ENCODE measurements around the gene SIGLEC6.

Gene SIGLEC6

DNA sequence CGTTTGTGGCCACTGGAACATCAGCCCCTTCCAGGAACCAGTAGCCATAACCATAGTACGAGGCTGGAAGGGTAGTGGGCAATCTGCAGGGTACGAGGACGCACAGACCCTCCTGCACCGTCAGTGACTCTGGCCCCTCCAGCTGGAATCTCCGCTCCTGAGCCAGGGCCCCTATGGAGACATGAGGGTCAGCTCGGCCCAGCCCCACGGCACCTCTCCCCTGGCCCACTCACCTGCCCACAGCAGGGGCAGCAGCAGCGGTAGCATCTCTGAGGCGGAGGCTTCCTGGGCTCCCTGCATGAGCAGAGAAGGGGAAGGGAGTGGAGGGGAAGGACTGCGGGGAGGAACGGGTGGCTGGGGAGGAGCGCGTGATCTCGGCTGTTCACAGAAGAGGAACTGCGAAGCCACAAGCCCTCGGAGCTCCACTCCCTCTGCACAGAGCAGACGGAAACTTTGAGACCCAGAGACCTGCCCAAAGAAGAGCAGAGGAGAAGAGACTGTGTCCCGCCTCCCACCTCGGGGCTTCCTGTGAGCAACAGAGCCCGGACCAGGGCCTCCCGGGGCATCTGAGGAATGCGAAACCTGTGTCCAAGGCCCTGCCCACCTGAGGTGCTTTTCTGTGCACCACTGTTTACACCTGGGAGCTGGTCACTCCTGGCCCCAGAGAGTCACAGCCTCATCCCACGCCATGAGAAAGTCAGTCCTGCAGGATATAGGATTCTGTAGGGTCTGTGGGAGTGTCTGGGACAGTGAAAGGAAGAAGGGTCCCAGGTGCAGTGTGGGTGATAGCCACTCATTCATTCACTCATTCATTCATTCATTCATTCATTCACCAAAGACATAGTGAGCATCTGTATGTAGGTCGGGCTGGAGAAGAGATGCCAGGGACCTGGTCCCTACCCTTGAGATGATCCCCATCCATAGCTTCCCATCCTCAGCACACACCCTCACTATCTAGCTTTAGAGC is at the start of gene SIGLEC6:
Gene SIGLEC6, minus strand, starts transcription at position 322 of the 967 bp plus-strand sequence. Its CDS starts 22 bp downstream, at position 300.
- no peak for DNase-seq

DNA sequence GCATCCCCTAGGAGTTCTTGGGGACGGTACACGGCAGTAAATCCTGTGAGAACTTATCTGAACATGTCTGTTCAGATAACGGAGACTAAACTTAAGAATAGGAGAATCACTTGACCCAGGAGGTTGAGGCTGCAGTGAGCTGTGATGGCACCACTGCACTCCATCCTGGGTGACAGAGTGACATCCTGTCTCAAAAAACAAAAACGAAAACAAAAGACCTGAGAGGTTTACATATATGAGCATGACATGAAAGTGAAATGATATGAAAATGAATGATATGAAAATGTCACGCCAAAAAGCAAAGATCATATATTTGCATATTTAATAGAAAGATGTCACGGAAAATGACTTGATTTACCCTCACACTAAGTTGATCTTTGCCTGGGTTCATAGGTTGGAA is 45.4 kb upstream of the SIGLEC6 start:
- no peak for DNase-seq

DNA sequence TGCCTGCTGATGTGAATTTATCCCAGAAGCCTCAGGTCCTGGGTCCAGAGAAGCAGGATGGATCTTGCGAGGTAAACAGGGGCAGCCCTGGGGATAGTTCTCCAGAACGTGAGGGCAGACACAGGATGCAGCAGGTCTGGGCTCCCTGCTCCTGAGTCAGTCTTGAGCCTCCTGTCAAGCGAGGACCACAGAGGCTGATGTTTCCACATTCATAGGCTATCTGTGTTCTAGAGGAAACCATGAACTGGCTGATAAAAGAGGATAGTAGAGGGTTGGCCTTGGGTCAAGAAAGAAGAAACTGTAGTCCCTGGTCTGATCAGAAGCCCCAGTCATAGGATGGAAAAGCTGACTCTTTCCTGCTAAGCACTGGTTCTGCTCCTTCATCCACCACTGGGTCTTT is 41.9 kb upstream of the SIGLEC6 start:
- no peak for DNase-seq

DNA sequence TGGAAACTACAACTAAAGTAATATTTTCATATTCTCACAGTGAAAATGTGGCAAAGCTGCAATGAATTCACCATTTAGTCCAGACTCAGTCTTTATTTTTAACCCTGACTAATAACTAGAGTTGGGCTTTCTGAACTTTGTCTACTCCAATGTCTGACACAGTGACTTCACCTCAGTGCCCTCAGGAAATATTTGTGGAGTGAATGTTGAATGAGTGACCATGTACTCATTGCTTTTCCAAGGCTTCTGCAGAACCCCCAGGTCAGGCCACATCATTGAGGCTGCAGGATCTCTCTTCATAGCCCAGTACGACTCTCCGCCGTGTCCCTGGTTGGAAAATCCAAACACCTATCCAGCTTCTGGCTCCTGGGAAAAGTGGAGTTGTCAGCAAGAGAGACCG is 41.4 kb upstream of the SIGLEC6 start:
- DNase-seq, result no peak

DNA sequence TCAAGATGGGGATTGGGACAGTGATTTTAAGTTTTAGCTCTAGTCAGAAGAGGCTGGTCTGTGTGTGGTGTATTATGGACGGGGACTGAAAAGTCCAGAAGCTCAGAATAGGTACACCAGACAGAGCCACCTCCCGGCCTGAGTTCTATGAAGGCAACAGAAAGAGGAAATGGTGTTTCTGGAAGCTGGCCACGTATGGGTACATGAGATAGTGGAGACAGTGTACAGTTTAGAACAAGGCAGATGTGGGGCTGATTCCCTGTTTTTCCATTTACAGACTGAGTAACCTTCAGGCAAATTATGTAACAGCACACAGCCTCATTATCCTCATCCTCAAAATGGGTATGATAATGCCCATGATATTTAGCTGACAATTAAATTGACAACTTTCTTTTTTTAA is 40.9 kb upstream of the SIGLEC6 start:
- DNase-seq, result no peak

DNA sequence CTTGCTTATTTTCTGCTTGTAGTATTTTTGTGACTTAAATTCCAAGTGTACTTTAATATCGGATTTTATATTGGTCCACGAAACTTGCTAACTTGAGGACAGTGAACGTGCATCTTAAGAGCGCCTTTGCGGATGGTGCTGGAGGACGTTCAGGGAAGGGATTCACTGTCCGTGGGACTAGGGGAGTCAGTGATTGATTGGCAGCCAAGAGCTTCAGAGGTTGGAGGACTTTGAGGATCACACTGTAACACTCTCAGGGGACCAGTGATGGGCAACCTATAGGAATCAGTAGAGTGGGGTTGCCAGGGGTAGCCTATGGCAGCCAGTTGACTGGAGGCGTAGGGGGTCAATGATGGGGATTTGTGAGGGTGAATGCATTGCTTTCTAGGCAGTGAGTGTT is 40.1 kb upstream of the SIGLEC6 start:
- no peak for DNase-seq

DNA sequence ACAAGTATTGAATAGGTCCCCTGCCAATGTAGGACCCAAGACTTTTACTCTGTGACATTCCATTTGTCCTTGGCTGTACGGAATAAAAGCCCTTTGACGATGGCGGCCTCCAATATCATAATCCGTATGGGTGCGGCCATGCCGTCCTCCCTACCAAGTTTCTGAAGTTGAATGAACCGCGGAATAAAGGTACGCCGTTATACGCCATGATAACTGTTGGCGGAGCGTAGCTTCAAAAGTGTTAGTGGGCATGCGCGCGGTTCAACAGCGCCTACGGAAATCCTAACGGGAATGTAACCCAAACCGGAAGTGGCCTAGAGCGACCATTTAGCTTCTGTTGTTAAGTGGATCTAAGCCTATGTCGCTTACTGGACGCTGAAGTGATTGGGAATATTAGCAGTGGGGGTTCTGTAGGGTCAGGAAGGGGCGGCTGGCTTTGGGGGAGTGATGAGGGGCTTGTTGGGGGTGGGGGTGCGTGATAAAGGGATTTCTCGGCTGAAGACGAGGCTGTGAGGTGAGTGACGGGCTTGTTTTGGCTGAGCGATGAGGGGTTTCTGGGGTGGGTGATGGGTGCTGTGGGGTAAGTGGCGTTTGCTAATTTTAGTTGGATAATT is 39.6 kb upstream of the SIGLEC6 start, which contains the start of gene ZNF175:
Gene ZNF175, plus strand, starts transcription at position 322 of the 614 bp plus-strand sequence. CDS start 2,047 bp downstream, outside the sequence.
- peak; percentile 90 for DNase-seq

DNA sequence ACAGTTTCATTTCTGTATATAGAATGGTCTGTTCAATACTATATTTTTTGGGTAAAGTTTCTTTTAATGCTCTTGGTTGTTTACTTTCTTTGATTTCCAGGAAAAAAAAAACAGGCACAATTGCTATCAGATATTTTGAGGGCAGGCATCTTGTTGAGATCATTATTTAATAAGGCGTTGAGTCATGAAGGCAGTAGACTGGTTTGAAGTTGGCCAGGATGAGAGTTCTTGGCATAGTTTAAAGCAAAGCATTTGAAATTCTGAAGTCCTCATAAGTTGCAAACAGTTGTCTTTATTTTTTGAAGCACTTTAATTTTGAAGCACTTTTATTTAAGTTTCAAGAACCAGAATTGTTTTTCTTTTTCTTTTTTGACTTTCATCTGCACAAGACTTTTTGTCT is 37.0 kb upstream of the SIGLEC6 start:
- no peak for DNase-seq

DNA sequence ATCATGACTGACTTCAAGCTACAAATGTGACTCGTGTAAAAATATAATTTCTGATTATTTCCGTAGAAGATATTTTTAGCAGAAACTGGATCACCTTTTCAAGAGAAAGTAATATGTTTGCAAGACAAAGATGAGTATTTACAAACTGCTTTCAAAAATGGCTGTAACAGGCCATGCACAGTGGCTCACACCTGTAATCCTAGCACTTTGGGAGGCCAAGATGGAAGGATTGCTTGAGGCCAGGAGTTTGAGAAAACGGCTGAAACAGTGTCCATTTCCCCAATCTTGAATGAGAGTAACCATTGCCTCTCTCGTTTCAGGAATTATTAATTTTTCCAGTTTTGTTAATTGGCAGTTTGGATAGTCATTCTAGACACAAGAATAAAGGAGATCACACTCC is 36.1 kb upstream of the SIGLEC6 start:
- no peak for DNase-seq

DNA sequence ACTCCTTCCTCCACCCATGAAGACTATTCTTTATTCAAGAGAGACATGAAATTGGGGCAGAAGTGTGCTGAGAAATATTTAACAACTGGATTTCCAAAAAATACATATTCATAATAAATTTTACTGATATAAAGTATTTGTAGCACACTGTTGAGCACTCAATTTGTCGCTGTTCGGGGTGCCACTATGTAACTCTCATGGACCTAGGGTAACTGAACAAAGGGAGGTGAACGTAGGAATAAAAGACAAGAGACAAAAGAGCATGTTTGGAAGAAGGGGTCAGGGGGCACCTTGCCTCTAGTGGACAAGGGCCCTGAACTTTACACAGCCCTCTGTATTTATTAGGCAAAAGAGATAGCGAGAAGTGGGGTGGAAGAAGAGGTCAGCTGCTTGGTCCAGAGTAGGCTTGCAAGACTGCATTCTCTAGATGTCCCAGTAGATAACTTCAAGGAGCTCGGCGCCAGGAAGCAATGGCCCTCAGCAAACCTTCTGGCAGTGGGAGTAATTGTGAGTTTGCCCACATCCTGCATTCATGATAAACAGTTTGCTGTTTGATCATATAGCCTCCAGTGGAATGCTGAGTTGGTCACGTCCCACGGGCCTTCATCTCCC is 35.1 kb upstream of the SIGLEC6 start:
- DNase-seq, result no peak

DNA sequence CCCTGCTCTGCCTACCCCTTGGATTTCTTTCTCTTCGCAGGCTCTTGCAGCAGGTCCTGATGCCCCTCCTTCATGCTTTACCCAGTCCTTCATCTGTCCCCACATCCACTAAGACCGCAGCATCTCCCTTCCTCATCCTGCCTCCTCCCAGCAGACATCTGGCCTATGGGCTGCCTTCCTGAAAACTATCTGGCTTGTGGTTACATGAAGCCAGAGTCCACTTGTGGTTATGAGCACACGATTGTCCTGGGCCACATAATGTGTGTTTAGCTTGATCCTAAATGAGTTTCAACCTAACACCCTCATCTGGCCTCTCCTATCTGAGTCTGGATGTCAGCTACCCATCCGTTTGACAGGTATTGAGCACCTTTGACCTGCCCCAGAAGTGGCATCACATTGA is 34.1 kb upstream of the SIGLEC6 start:
- DNase-seq, result no peak

DNA sequence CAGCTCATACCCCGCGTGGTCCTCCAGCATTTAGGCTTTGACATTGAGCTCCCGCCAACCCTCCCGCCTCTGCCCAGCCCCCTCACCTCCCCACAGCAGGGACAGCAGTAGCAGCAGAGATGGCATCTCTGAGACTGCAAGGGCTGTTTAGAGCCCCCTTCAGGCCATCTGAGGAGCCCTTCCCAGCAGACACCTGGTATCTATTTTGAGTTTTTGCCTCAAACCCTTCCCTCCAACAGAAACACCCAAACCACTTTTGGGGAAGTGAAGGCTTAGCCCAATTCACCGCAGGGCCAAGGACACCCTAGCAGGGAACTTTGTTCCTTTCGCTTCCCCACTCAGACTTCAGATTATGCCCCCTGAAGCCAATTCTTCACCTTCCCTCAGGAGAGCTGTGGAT is 33.3 kb upstream of the SIGLEC6 start:
- DNase-seq, result no peak

DNA sequence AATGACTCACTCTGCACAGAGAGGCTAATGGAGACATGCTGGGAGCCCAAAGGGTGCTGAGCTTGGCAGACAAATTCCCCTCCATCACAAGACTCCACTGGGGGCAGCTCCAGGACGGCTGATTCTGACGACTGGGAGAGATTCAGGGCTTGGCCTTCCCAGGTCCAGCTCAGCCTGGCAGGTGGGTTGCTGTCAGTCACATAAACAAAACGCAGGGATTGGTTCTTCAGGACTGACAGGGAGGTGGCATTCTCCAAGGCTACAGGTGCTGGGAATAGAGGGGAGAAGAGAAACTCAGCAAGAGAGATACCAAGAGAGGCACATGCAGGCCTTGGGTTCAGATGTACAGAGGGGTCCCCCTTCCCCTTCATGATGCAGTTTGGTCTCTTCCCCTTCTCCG is 28.9 kb upstream of the SIGLEC6 start:
- no peak for DNase-seq

DNA sequence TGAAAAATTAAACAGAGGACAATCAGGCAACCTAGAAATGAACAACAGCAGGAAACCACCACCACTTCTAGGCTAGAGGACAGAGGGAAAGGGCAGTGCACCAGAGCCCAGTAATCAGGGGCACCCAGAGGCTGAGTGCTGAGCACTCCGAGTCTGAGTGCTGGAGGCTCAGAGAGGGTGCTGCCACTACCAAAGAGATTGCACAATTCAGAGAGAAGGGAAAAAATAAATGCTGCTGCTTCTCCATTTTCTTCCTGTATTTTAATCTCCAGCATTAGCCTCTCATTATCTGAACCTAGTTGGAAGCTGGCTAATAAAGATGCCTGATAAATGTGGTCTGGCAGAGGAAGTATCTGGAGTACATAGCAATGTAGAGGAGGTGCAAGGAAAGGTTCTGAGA is 27.8 kb upstream of the SIGLEC6 start:
- no peak for DNase-seq

DNA sequence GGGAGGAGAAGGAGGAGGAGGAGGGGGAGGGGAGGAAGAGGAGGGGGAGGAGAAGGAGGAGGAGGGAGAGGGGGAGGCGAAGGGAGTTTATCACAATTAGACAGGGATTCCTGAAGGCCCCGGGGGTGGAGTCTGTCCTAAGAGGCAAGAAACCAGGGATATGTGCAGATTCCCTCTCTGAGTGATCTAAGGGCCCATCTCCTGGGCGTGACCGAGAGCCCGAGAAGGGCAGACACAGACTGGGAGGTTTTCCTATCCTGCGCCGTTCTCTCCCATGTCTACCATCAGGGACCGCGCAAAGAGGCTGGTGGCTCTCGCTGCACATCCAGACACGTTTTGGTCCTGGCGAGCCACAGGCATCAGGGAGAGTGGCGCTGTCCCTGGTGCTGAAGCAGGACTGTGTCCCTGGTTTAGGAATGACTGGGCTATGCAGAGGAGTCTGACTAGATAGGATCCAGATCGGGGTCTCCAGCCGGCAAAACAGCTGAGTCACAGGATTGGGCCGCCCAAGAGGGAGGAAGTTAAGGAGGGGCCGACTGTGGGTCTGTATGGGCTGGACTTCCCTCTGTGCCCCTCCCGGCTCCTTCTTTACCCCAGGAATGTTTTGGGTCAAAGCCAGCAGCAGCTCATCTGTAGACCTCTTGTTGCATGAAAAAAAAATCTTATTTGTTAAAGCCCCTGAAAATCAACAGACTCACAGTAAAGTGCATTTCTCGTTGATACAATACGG is 21.7 kb upstream of the SIGLEC6 start:
- peak; percentile 85 for DNase-seq

DNA sequence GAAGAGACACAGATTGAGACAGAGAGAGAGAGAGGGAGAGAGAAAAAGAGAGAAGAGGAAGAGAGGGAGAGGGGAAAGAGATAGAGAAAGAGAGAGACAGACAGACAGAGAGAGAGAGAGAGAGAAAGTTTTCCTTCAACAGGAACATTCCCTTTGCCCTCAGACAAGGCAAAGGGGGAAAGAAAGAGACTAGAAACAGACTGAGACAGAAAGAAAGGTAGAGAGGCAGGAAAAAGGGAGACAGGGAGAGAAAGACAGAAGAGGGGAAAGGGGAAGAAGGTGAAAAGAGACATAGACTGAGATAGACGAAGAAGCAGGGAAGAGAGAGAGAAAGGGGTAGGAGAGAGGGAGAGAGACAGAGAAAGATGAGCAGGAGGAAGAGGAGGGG is 21.1 kb upstream of the SIGLEC6 start:
- DNase-seq, result no peak

DNA sequence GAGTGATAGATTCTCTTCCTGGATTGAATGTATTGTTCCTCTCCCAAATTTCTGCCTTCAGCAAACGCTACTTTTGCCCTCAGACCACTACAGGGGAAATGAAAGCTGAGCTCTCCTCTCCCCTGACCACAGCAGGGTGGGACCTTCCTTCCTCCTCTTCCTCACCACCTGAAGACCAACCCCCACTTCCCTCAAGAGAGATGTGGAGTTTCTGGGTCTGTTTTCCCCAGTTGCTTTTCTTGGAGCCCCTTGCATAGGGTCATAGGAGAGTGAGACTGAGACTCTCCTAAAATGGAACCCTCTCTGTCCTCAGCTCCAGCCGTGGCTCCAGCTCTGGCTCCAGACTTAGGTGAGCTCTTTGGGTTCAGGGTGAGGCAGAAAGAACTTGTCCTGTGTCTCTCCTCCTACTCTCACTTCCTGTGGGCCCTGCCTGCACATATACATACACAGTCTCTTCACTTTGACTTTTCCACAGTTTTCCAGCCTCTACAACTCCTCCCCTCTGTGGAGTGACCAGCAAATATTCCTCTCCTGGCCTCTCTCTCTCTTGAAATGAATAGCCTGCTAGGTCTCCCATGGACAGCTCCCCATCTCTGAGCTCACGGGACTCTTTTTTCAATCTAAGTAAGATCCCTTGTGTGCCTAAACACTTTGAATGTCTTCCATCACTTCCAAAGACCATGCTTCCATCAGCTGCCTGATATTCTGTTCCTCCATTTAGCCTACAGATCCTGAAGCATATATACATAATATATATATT is 20.4 kb upstream of the SIGLEC6 start:
- DNase-seq, result no peak

DNA sequence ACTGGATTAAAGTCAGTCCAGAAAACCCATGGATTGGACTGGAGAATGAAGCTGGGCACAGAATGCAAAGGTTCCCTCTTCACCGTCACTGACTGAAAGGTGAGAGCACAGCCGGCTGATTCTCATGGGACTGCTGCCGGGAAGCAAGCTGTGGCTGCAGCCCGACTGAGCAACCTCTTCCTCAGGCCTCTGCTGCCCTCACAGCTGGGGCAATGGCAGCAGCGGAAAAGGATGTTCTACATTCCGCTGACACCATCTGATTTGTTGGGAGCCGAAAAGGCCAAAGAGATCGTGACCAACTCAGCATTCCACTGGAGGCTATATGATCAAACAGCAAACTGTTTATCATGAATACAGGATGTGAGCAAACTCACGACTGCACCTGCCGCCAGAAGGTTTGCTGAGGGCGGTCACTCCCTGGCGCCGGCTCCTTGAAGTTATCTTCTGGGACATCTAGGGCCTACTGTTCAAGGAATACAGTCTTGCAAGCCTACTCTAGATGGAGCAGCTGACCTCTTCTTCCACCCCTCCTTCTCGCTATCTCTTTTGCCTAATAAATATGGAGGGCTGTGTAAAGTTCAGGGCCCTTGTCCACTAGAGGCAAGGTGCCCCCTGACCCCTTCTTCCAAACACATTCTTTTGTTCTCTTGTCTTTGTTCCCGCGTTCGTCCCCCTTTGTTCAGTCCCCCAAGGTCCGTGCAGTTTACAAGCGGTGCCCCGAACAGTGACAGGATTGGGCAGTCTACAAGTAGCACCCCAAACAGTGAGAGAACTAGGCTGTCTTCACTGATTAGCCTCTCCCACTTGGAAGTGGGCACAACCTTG is 19.6 kb upstream of the SIGLEC6 start:
- no peak for DNase-seq

DNA sequence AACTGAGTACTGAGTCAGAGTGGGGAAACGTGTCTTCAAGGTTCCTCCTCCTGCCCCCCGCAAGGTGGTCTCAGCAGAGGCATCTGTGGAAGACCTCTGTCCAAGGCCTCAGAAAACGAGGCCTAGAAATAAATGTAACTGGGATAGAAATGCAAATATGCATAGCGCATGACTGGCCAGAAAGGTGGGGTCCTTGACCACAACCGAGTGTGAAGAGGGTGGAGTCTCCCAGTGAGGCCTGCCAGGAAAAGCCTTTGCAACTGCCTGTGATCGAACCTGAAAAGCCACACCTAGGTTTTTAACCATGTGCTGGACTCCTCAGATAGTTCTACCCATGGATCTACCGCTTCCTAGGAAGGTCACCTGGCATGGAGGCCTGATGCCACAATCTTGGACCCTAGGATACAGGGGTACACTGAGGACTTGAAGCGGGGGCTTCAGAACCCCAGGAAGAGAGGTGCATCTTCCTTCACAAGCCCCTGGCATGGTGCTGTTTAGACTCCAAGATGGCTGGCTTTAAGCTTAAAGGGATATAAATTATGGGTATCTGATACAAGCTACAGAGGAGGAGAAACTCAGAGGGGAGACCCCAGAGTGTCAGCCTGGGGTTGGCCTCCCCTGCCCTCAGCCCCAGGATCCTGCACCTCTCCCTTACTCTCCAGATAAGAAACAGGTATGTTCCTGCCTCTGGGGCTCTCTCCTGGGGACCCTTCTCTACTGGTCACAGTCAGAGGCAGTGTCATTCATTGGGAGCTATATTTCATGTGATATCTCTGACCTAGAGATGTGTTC is 18.3 kb upstream of the SIGLEC6 start:
- DNase-seq, result no peak

DNA sequence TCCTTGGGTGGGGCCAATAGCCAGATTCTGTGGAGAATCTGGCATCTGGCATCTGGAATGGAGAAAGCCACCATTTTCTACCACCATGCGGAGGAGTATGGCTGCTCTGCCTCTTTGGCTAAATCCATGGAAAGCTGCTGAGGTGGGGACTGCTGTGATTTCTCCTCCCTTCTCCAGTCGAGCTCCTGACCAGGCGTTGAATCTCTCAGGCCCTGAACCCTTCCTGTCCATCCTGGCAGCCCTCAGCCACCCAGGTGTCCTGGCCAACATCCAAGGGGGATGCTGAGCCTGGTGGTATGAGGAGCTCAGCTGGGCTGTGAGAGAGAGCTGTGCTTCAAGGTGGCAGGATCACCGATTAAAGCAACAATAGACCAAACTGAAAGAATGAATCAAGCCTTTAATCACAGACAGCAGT is 17.4 kb upstream of the SIGLEC6 start:
- DNase-seq, result no peak

All from activated CD8-positive, alpha-beta memory T cell treated with anti-CD3 and anti-CD28 coated beads, Interleukin-2, amount 50 U/mL, for 48 hours (primary cell).